SU-DHL-6 (cell line): ENCODE data around the gene MCHR2.

Experiments
- EZH2phosphoT487 ChIP-seq: fragments of 200-600 bp; sonication (generic), shearing (Covaris generic); conservative IDR thresholded peaks from 2 replicates; pipeline ENCODE4 v1.6.1; 2018; ENCODE audit warnings: mild to moderate bottlenecking, antibody characterized with exemption, low read length, moderate library complexity, mixed read lengths
- TF ChIP-seq, protein P1 (sequence below): fragments of 200-600 bp; sonication (generic); IDR thresholded peaks from one replicate; pipeline ENCODE4 v1.5.1; 2017; ENCODE audit warnings: antibody characterized with exemption, mild to moderate bottlenecking, low read length, moderate library complexity; ENCODE audit not compliant: insufficient read depth, poor library complexity, severe bottlenecking

DNA sequence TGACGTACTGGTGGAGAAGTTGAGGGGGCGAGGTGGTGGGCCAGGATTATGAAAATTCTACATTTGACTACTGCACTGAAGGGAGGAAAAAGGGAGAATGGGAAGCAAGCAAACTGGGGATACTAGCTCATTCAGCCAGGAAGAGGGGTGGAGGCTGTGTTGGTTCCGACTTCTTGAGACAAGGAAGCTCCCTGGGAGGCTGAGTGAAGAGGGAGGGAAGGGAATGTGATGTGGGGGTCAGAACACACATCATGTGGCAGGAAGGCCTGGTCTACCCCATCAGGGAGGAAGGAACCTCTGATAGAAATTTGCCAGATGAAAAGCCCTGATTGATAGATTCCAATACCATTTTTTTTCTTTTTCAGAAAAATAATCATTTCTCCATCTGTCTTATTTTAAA is 28.8 kb upstream of the MCHR2 start:
- TF ChIP-seq, protein P1, sequence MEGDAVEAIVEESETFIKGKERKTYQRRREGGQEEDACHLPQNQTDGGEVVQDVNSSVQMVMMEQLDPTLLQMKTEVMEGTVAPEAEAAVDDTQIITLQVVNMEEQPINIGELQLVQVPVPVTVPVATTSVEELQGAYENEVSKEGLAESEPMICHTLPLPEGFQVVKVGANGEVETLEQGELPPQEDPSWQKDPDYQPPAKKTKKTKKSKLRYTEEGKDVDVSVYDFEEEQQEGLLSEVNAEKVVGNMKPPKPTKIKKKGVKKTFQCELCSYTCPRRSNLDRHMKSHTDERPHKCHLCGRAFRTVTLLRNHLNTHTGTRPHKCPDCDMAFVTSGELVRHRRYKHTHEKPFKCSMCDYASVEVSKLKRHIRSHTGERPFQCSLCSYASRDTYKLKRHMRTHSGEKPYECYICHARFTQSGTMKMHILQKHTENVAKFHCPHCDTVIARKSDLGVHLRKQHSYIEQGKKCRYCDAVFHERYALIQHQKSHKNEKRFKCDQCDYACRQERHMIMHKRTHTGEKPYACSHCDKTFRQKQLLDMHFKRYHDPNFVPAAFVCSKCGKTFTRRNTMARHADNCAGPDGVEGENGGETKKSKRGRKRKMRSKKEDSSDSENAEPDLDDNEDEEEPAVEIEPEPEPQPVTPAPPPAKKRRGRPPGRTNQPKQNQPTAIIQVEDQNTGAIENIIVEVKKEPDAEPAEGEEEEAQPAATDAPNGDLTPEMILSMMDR: no peak
- TF ChIP-seq EZH2phosphoT487: no peak
